A204.1 (cell line): ENCODE results near the gene CHTF8.

Experiments
- FAIRE-seq: peaks from 2 replicates; lab custom pipeline; 2012; peaks lifted over from hg19 to GRCh38; lab: Jason Lieb, UNC

The CHTF8 gene

GRCh38 chr16:69112285-69113129 lies 19.9 kb downstream of the CHTF8 start:
- FAIRE-seq, result no peak

GRCh38 chr16:69111876-69112230 lies 20.5 kb downstream of the CHTF8 start:
- FAIRE-seq, result no peak

GRCh38 chr16:69111216-69111875 lies 21.0 kb downstream of the CHTF8 start:
- no peak for FAIRE-seq

GRCh38 chr16:69110406-69110805 lies 22.0 kb downstream of the CHTF8 start:
- FAIRE-seq, result no peak

- FAIRE-seq, result no peak
Observed at GRCh38 chr16:69109486-69110270, 22.7 kb downstream of the CHTF8 start.

- FAIRE-seq, result no peak
Observed at GRCh38 chr16:69108905-69109252, 23.5 kb downstream of the CHTF8 start.

- no peak for FAIRE-seq
Observed at GRCh38 chr16:69108064-69108904, 24.1 kb downstream of the CHTF8 start.

- no peak for FAIRE-seq
Observed at GRCh38 chr16:69107316-69107962, 24.9 kb downstream of the CHTF8 start.

GRCh38 chr16:69106491-69107315 lies 25.7 kb downstream of the CHTF8 start:
- no peak for FAIRE-seq

- no peak for FAIRE-seq
Observed at GRCh38 chr16:69105501-69106361, 26.7 kb downstream of the CHTF8 start, which contains the start of gene HAS3. Gene HAS3, plus strand, starts transcription at chr16:69105653. Its CDS starts 3,743 bp downstream, at chr16:69109396.

- no peak for FAIRE-seq
Observed at GRCh38 chr16:69100071-69100691, 32.2 kb downstream of the CHTF8 start.

- FAIRE-seq, result no peak
Observed at GRCh38 chr16:69095193-69095592, 37.2 kb downstream of the CHTF8 start.

GRCh38 chr16:69094501-69094900 lies 37.9 kb downstream of the CHTF8 start:
- FAIRE-seq, result no peak

- FAIRE-seq, result no peak
Observed at GRCh38 chr16:69093974-69094373, 38.4 kb downstream of the CHTF8 start.

- no peak for FAIRE-seq
Observed at GRCh38 chr16:69089091-69089910, 43.1 kb downstream of the CHTF8 start.

- FAIRE-seq, result no peak
Observed at GRCh38 chr16:69088684-69089083, 43.7 kb downstream of the CHTF8 start.

- FAIRE-seq, result no peak
Observed at GRCh38 chr16:69087161-69087581, 45.2 kb downstream of the CHTF8 start.

- FAIRE-seq, result no peak
Observed at GRCh38 chr16:69085032-69085695, 47.2 kb downstream of the CHTF8 start.
